Thyroid gland (tissue), 4 donors: ENCODE results near the gene ASB10.

Experiments
- CTCF ChIP-seq, 6 experiments: fragments of 200-600 bp in 3 of 6; fragments of 450-650 bp in 3 of 6; sonication (generic) in 3 of 6; IDR thresholded peaks; one replicate each; pipeline ENCODE4 v1.5.1; 2016 to 2019; ENCODE audit warnings: antibody characterized with exemption in 6 of 6, mild to moderate bottlenecking in 2 of 6, inconsistent platforms in 1 of 6, moderate library complexity in 1 of 6
- POLR2A ChIP-seq, 2 donors: fragments of 450-650 bp; IDR thresholded peaks; one replicate each; pipeline ENCODE4 v1.6.1; 2017; ENCODE audit warnings: antibody characterized with exemption in 2 of 2, mild to moderate bottlenecking in 2 of 2, moderate library complexity in 1 of 2

GRCh38 chr7:151157645-151158329 lies 29.3 kb downstream of the ASB10 start:
- TF ChIP-seq CTCF (IDR thresholded peaks at IDR 0.05) (no peak), POLR2A (IDR thresholded peaks at IDR 0.05) (no peak)
